OCI-LY7 (cell line): Measurements from ENCODE around the gene PEPD. TPM values are rescaled to one million over a fixed set of nuclear protein-coding genes. Genes with fewer than 3 reads are reported as not detected.

Experiments used
- BruUV-seq: library from RNA; stranded (reverse); fragments of 400-500 nt; replicated peaks from 2 replicates; lab custom pipeline; 2021; lab: Mats Ljungman, UMichigan
- CTCF ChIA-PET: fragments of 300-600 bp; sonication (Branson Sonifier 250); formaldehyde crosslinking; loops from one replicate; lab custom pipeline; 2022; ENCODE audit warnings: antibody characterized with exemption; ENCODE audit not compliant: unreplicated experiment; lab: Charles Lee
- POLR2A ChIA-PET: fragments of 300-600 bp; sonication (Branson Sonifier 250); formaldehyde crosslinking; loops from one replicate; lab custom pipeline; 2022; ENCODE audit warnings: antibody characterized with exemption; lab: Charles Lee
- DNase-seq: peaks from one replicate; pipeline ENCODE4 v3.0.0-alpha.2; 2015; ENCODE audit warnings: low spot score
- H2AFZ ChIP-seq: fragments of 200-600 bp; sonication (generic), shearing (Covaris generic); 2 replicates; pipeline ENCODE4 v1.6.1; 2014; ENCODE audit warnings: mild to moderate bottlenecking, antibody characterized with exemption, low read length, moderate library complexity
- H3K27ac ChIP-seq: fragments of 200-600 bp; sonication (generic); 2 replicates; pipeline ENCODE4 v1.5.1; 2014; ENCODE audit warnings: mixed run types, low read depth, mild to moderate bottlenecking, moderate library complexity, low read length, inconsistent platforms; ENCODE audit not compliant: poor library complexity, severe bottlenecking
- H3K36me3 ChIP-seq: fragments of 200-600 bp; sonication (generic); 2 replicates; pipeline ENCODE4 v1.6.1; 2014; ENCODE audit warnings: mild to moderate bottlenecking, antibody characterized with exemption, low read length, moderate library complexity, mixed read lengths; ENCODE audit not compliant: insufficient read depth
- H3K4me1 ChIP-seq: fragments of 200-600 bp; sonication (generic); 2 replicates; pipeline ENCODE4 v1.5.1; 2014; ENCODE audit warnings: mild to moderate bottlenecking, low read length; ENCODE audit not compliant: insufficient read depth, poor library complexity, severe bottlenecking
- H3K4me2 ChIP-seq: fragments of 200-600 bp; sonication (generic); 2 replicates; pipeline ENCODE4 v1.6.1; 2014; ENCODE audit warnings: mild to moderate bottlenecking, low read length
- H3K4me3 ChIP-seq: fragments of 200-600 bp; sonication (generic); 2 replicates; pipeline ENCODE4 v1.5.1; 2014; ENCODE audit warnings: mild to moderate bottlenecking, low read depth, low read length; ENCODE audit not compliant: poor library complexity, severe bottlenecking
- H3K79me2 ChIP-seq: fragments of 200-600 bp; sonication (generic); 2 replicates; pipeline ENCODE4 v1.6.1; 2016; ENCODE audit warnings: low read depth, mild to moderate bottlenecking, low read length, moderate library complexity, mixed read lengths; ENCODE audit not compliant: insufficient read depth
- H3K9me2 ChIP-seq: fragments of 200-600 bp; sonication (generic); 2 replicates; pipeline ENCODE4 v1.6.1; 2016; ENCODE audit warnings: mild to moderate bottlenecking, low read length, mixed read lengths; ENCODE audit not compliant: insufficient read depth
- H3K9me3 ChIP-seq: fragments of 200-600 bp; sonication (generic); 2 replicates; pipeline ENCODE4 v1.6.1; 2014; ENCODE audit warnings: mild to moderate bottlenecking, mixed run types, low read length, mixed read lengths
- H4K20me1 ChIP-seq: fragments of 200-600 bp; sonication (generic); 2 replicates; pipeline ENCODE4 v1.6.1; 2014; ENCODE audit warnings: mild to moderate bottlenecking, antibody characterized with exemption, low read length, moderate library complexity, mixed read lengths; ENCODE audit not compliant: insufficient read depth
- CTCF ChIP-seq: fragments of 200-600 bp; sonication (generic); conservative IDR thresholded peaks from 2 replicates; pipeline ENCODE4 v1.5.1; 2014; ENCODE audit warnings: mild to moderate bottlenecking, antibody characterized with exemption, low read length, moderate library complexity, mixed read lengths
- EZH2phosphoT487 ChIP-seq: fragments of 200-600 bp; sonication (generic); IDR thresholded peaks from 2 replicates; pipeline ENCODE4 v1.6.1; 2018; ENCODE audit warnings: low read depth, borderline replicate concordance, mild to moderate bottlenecking, mixed run types, antibody characterized with exemption, low read length, moderate library complexity, mixed read lengths
- intact Hi-C: fragments of 100-400 bp; cut with micrococcal nuclease; formaldehyde crosslinking; loops from one replicate; pipeline ENCODE4 v1.10.0; 2022; ENCODE audit not compliant: unreplicated experiment
- total RNA-seq, 2 experiments: library from RNA; depleted of rRNA in 1 of 2; stranded (reverse); fragments of >200 nt in 1 of 2; shearing (Covaris generic) in 1 of 2; gene quantifications; 2 replicates each; pipeline ENCODE4 v1.2.3, GENCODE V29; 2014 to 2022

PEPD gene
- total RNA-seq, 2 experiments from 2014 or later, result 24.4 to 29.7 TPM

- H2AFZ ChIP-seq, result no peak overlapping the region
- no peak overlapping the region for H3K27ac ChIP-seq
- H3K9me2 ChIP-seq, result no peaks in the 10 kb centered on the region
- ChIA-PET CTCF (no interaction called here), POLR2A (no interaction called here)
- no peak for TF ChIP-seq CTCF
- TF ChIP-seq EZH2phosphoT487, result no peak
- H3K4me2 ChIP-seq, result no peak overlapping the region
- intact Hi-C loops, result no loop called here
- no peaks in the 10 kb centered on the region for H3K9me3 ChIP-seq
- no peaks in the 10 kb centered on the region for H4K20me1 ChIP-seq
- H3K4me3 ChIP-seq, result no peak overlapping the region
- no peak for DNase-seq
- no peaks in the 10 kb centered on the region for H3K4me1 ChIP-seq
- no TSS peak for BruUV-seq
- H3K36me3 ChIP-seq, result no peaks in the 10 kb centered on the region
- H3K79me2 ChIP-seq, result no peaks in the 10 kb centered on the region
Measured at GRCh38 chr19:33347300-33347699, 174.3 kb downstream of the PEPD start.

DNA sequence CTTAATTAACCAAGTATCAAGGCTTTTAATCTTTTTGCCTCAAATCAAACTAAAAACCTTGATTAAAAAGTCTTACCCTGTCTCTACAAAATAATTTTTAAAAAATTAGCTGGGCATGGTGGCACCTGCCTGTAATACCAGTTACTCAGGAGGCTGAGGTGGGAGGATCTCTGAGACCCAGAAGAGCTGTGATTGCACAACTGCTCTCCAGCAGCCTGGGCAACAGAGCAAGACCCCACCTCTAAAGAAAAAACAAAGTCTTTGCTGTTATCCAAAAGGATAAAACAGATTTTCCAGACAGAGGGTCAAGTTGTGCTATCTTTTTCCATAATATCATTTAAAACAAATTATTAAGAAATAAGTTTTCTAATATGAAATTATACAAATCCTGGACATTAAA lies 174.9 kb downstream of the PEPD start:
- Histone ChIP-seq H3K9me2 (no peaks in the 10 kb centered on the region), H4K20me1 (no peaks in the 10 kb centered on the region), H3K9me3 (no peaks in the 10 kb centered on the region), H3K36me3 (no peaks in the 10 kb centered on the region), H3K4me1 (no peaks in the 10 kb centered on the region), H2AFZ (no peak overlapping the region), H3K4me3 (no peak overlapping the region), H3K27ac (no peak overlapping the region), H3K4me2 (no peak overlapping the region), H3K79me2 (no peaks in the 10 kb centered on the region)
- no peak for TF ChIP-seq EZH2phosphoT487
- TF ChIP-seq CTCF, result no peak
- ChIA-PET POLR2A (no interaction called here), CTCF (no interaction called here)
- DNase-seq, result no peak
- BruUV-seq, result no TSS peak
- intact Hi-C loops, result no loop called here

DNA sequence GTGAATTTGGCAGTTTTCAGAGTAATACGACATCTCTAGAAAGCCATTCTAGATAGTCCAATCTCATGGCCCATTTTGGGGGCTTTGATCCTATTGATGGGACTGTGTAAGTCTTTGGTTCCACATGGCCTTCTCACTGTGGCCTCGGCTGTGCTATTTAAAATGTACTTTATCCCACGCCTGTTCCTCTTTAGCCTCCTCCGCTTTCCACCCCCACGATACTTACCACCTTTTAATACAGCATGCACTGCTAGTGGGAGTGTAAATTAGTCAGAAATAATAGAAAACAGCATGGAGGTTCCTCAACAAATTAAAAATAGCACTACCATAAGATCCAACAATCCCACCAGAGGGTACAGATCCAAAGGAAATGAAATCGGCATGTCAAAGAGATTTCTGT lies 176.4 kb downstream of the PEPD start:
- TF ChIP-seq CTCF (no peak), EZH2phosphoT487 (no peak)
- intact Hi-C loops, result no loop called here
- Histone ChIP-seq H3K4me2 (no peak overlapping the region), H3K4me3 (no peak overlapping the region), H3K27ac (no peak overlapping the region), H3K9me3 (no peaks in the 10 kb centered on the region), H3K4me1 (no peaks in the 10 kb centered on the region), H3K36me3 (no peaks in the 10 kb centered on the region), H3K79me2 (no peaks in the 10 kb centered on the region), H3K9me2 (no peaks in the 10 kb centered on the region), H4K20me1 (no peaks in the 10 kb centered on the region), H2AFZ (no peak overlapping the region)
- BruUV-seq, result no TSS peak
- DNase-seq, result no peak
- ChIA-PET CTCF (no interaction called here), POLR2A (no interaction called here)
